Forelimb muscle (tissue), 1 donor: Measurements from ENCODE around the gene TSTD1. TPM values are rescaled to one million over a fixed set of nuclear protein-coding genes. Genes with fewer than 3 reads are reported as not detected.
"Not testable (repeated sequence)": the region's sequence is repeated elsewhere in the genome, so short reads cannot be mapped to it uniquely, and the experiment has no call there.

ENCODE experiments used
- DNase-seq: peaks from one replicate; pipeline ENCODE4 v3.0.0-alpha.2; 2013; ENCODE audit warnings: low read depth
- polyA plus RNA-seq: library from polyadenylated mRNA; unstranded; fragments of 120-200 nt; gene quantifications from one replicate; pipeline ENCODE4 v1.2.1, GENCODE V29; 2013; ENCODE audit not compliant: insufficient read length

The TSTD1 gene
- polyA plus RNA-seq, 1 donor, result 23.6 TPM

GRCh38 chr1:161037661-161038522 is 872 bp downstream of the TSTD1 start:
- no peak for DNase-seq

GRCh38 chr1:161033751-161034150 is 5.0 kb downstream of the TSTD1 start:
- no peak for DNase-seq

GRCh38 chr1:161032409-161032808 is 6.4 kb downstream of the TSTD1 start:
- no peak for DNase-seq

GRCh38 chr1:161031874-161032273 is 6.9 kb downstream of the TSTD1 start:
- DNase-seq, result no peak

GRCh38 chr1:161029466-161029865 is 9.3 kb downstream of the TSTD1 start:
- not testable (repeated sequence) for DNase-seq

- DNase-seq, result not testable (repeated sequence)
These were observed 11.8 kb downstream of the TSTD1 start for GRCh38 chr1:161026954-161027353.

GRCh38 chr1:161022432-161022831 is 16.3 kb downstream of the TSTD1 start:
- not testable (repeated sequence) for DNase-seq

GRCh38 chr1:161021970-161022353 is 16.8 kb downstream of the TSTD1 start:
- DNase-seq, result no peak

GRCh38 chr1:161021165-161021969 is 17.4 kb downstream of the TSTD1 start:
- DNase-seq, result no peak

- no peak for DNase-seq
These were observed 18.1 kb downstream of the TSTD1 start, which contains the start of gene F11R for GRCh38 chr1:161020509-161021164. TSS of gene F11R (minus strand) at chr1:161021152. CDS start at chr1:161021073, 79 bp downstream.

- DNase-seq, result no peak
These were observed 18.8 kb downstream of the TSTD1 start for GRCh38 chr1:161019751-161020495.

GRCh38 chr1:161019111-161019660 is 19.6 kb downstream of the TSTD1 start:
- DNase-seq, result not testable (repeated sequence)

- DNase-seq, result no peak
These were observed 20.2 kb downstream of the TSTD1 start for GRCh38 chr1:161018631-161018930.

GRCh38 chr1:161017756-161018630 is 20.8 kb downstream of the TSTD1 start:
- DNase-seq, result no peak

GRCh38 chr1:161017181-161017580 is 21.6 kb downstream of the TSTD1 start:
- not testable (repeated sequence) for DNase-seq

GRCh38 chr1:161016683-161017082 is 22.1 kb downstream of the TSTD1 start:
- DNase-seq, result not testable (repeated sequence)

- DNase-seq, result peak; percentile 40
These were observed 25.1 kb downstream of the TSTD1 start for GRCh38 chr1:161013488-161014230.

- no peak for DNase-seq
These were observed 25.7 kb downstream of the TSTD1 start for GRCh38 chr1:161013131-161013487.

GRCh38 chr1:161012420-161012819 is 26.3 kb downstream of the TSTD1 start:
- no peak for DNase-seq
